OCI-LY7 (cell line): ENCODE measurements around the gene CDKAL1. TPM values are rescaled to one million over a fixed set of nuclear protein-coding genes. Genes with fewer than 3 reads are reported as not detected.

Experiments
- BruUV-seq: library from RNA; stranded (reverse); fragments of 400-500 nt; replicated peaks from 2 replicates; lab custom pipeline; 2021; lab: Mats Ljungman, UMichigan
- CTCF ChIA-PET: fragments of 300-600 bp; sonication (Branson Sonifier 250); formaldehyde crosslinking; loops from one replicate; lab custom pipeline; 2022; ENCODE audit warnings: antibody characterized with exemption; ENCODE audit not compliant: unreplicated experiment; lab: Charles Lee
- POLR2A ChIA-PET: fragments of 300-600 bp; sonication (Branson Sonifier 250); formaldehyde crosslinking; loops from one replicate; lab custom pipeline; 2022; ENCODE audit warnings: antibody characterized with exemption; lab: Charles Lee
- DNase-seq: peaks from one replicate; pipeline ENCODE4 v3.0.0-alpha.2; 2015; ENCODE audit warnings: low spot score
- H2AFZ ChIP-seq: fragments of 200-600 bp; sonication (generic), shearing (Covaris generic); 2 replicates; pipeline ENCODE4 v1.6.1; 2014; ENCODE audit warnings: mild to moderate bottlenecking, antibody characterized with exemption, low read length, moderate library complexity
- H3K27ac ChIP-seq: fragments of 200-600 bp; sonication (generic); 2 replicates; pipeline ENCODE4 v1.5.1; 2014; ENCODE audit warnings: mixed run types, low read depth, mild to moderate bottlenecking, moderate library complexity, low read length, inconsistent platforms; ENCODE audit not compliant: poor library complexity, severe bottlenecking
- H3K36me3 ChIP-seq: fragments of 200-600 bp; sonication (generic); 2 replicates; pipeline ENCODE4 v1.6.1; 2014; ENCODE audit warnings: mild to moderate bottlenecking, antibody characterized with exemption, low read length, moderate library complexity, mixed read lengths; ENCODE audit not compliant: insufficient read depth
- H3K4me1 ChIP-seq: fragments of 200-600 bp; sonication (generic); 2 replicates; pipeline ENCODE4 v1.5.1; 2014; ENCODE audit warnings: mild to moderate bottlenecking, low read length; ENCODE audit not compliant: insufficient read depth, poor library complexity, severe bottlenecking
- H3K4me2 ChIP-seq: fragments of 200-600 bp; sonication (generic); 2 replicates; pipeline ENCODE4 v1.6.1; 2014; ENCODE audit warnings: mild to moderate bottlenecking, low read length
- H3K4me3 ChIP-seq: fragments of 200-600 bp; sonication (generic); 2 replicates; pipeline ENCODE4 v1.5.1; 2014; ENCODE audit warnings: mild to moderate bottlenecking, low read depth, low read length; ENCODE audit not compliant: poor library complexity, severe bottlenecking
- H3K79me2 ChIP-seq: fragments of 200-600 bp; sonication (generic); 2 replicates; pipeline ENCODE4 v1.6.1; 2016; ENCODE audit warnings: low read depth, mild to moderate bottlenecking, low read length, moderate library complexity, mixed read lengths; ENCODE audit not compliant: insufficient read depth
- H3K9me2 ChIP-seq: fragments of 200-600 bp; sonication (generic); 2 replicates; pipeline ENCODE4 v1.6.1; 2016; ENCODE audit warnings: mild to moderate bottlenecking, low read length, mixed read lengths; ENCODE audit not compliant: insufficient read depth
- H3K9me3 ChIP-seq: fragments of 200-600 bp; sonication (generic); 2 replicates; pipeline ENCODE4 v1.6.1; 2014; ENCODE audit warnings: mild to moderate bottlenecking, mixed run types, low read length, mixed read lengths
- H4K20me1 ChIP-seq: fragments of 200-600 bp; sonication (generic); 2 replicates; pipeline ENCODE4 v1.6.1; 2014; ENCODE audit warnings: mild to moderate bottlenecking, antibody characterized with exemption, low read length, moderate library complexity, mixed read lengths; ENCODE audit not compliant: insufficient read depth
- EZH2phosphoT487 ChIP-seq: fragments of 200-600 bp; sonication (generic); IDR thresholded peaks from 2 replicates; pipeline ENCODE4 v1.6.1; 2018; ENCODE audit warnings: low read depth, borderline replicate concordance, mild to moderate bottlenecking, mixed run types, antibody characterized with exemption, low read length, moderate library complexity, mixed read lengths
- intact Hi-C: fragments of 100-400 bp; cut with micrococcal nuclease; formaldehyde crosslinking; loops from one replicate; pipeline ENCODE4 v1.10.0; 2022; ENCODE audit not compliant: unreplicated experiment
- total RNA-seq, 2 experiments: library from RNA; depleted of rRNA in 1 of 2; stranded (reverse); fragments of >200 nt in 1 of 2; shearing (Covaris generic) in 1 of 2; gene quantifications; 2 replicates each; pipeline ENCODE4 v1.2.3, GENCODE V29; 2014 to 2022
- TF ChIP-seq, protein P1 (sequence below): fragments of 200-600 bp; sonication (generic); conservative IDR thresholded peaks from 2 replicates; pipeline ENCODE4 v1.5.1; 2014; ENCODE audit warnings: mild to moderate bottlenecking, antibody characterized with exemption, low read length, moderate library complexity, mixed read lengths

Gene CDKAL1
- total RNA-seq, 2 experiments from 2014 or later: 19.9 to 21.1 TPM

DNA sequence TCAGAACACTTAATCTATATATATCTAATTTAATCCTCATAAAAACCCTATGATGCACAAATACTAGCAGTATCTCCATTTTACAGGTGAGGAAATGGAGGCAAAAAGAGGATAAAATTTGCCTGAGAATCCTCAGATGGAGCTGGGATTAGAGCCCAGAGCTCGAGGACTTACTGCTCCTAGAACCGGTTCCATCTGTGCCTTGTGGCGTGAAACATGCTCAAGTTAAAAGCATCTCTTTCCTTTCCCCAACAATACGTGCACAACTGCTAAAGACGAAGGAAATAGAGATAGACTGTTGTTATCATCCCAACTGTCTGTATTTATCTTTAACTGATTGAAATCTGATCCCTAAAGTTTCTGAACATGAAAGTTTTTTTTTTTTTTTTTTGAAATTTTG lies 691.7 kb downstream of the CDKAL1 start:
- Histone ChIP-seq H3K4me1 (no peaks in the 10 kb centered on the region), H3K9me2 (no peaks in the 10 kb centered on the region), H2AFZ (no peak overlapping the region), H3K79me2 (no peaks in the 10 kb centered on the region), H3K9me3 (no peaks in the 10 kb centered on the region), H3K4me2 (no peak overlapping the region), H3K4me3 (no peak overlapping the region), H3K36me3 (no peaks in the 10 kb centered on the region), H3K27ac (no peak overlapping the region), H4K20me1 (no peaks in the 10 kb centered on the region)
- DNase-seq: no peak
- TF ChIP-seq EZH2phosphoT487: no peak
- TF ChIP-seq, protein P1, sequence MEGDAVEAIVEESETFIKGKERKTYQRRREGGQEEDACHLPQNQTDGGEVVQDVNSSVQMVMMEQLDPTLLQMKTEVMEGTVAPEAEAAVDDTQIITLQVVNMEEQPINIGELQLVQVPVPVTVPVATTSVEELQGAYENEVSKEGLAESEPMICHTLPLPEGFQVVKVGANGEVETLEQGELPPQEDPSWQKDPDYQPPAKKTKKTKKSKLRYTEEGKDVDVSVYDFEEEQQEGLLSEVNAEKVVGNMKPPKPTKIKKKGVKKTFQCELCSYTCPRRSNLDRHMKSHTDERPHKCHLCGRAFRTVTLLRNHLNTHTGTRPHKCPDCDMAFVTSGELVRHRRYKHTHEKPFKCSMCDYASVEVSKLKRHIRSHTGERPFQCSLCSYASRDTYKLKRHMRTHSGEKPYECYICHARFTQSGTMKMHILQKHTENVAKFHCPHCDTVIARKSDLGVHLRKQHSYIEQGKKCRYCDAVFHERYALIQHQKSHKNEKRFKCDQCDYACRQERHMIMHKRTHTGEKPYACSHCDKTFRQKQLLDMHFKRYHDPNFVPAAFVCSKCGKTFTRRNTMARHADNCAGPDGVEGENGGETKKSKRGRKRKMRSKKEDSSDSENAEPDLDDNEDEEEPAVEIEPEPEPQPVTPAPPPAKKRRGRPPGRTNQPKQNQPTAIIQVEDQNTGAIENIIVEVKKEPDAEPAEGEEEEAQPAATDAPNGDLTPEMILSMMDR: no peak
- POLR2A ChIA-PET: interaction anchor here (0.6 to 0.7 kb wide), 4 partner anchors 125 to 1308 kb away, joined by 3 to 4 read pairs (median 4); no protein-coding TSS in a partner anchor
- no TSS peak for BruUV-seq
- intact Hi-C loops: no loop called here
- CTCF ChIA-PET: no interaction called here

DNA sequence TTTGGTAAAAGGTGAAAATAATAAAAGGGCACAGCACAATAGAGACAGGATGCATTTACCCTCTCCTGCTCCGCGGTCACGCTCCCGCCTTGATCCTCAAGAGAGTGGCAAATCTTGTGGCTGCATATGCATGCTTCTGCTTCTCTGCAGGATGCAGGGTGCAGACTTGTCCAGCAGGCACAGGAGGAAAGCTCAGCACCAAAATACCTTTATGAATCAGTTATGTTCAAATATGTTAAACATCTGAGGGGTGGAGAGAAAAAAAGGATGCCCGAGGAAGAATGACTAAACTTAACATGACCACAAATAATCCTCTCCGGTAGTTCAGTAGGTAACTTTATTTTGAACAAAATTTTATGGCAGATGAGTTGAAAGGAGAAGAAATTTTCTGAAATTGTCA lies 693.2 kb downstream of the CDKAL1 start:
- no peak overlapping the region for H3K4me2 ChIP-seq
- CTCF ChIA-PET: no interaction called here

DNA sequence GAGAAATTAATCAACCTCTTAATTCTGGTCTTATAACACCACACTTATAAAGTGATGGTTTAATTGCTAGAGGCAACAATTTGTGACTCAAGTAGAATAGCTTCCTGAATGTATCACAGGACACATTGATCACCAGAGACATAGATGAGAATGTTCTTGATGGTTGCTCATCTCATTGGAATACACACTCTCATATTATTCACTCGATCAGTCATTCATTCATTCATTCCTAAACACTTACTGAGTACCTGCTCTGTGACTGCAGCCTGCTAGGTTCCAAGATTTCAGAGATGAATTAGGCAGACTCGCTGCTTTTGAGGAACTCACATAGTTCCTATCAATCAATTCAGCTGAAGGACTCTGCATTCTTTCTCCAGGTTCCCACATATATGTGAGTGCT lies 694.2 kb downstream of the CDKAL1 start:
- intact Hi-C loops: no loop called here
- H3K4me2 ChIP-seq: no peak overlapping the region
- H3K9me3 ChIP-seq: no peaks in the 10 kb centered on the region
- H3K9me2 ChIP-seq: no peaks in the 10 kb centered on the region
- POLR2A ChIA-PET: no interaction called here
- DNase-seq: no peak
- no peak overlapping the region for H3K27ac ChIP-seq
- no peaks in the 10 kb centered on the region for H3K79me2 ChIP-seq
- CTCF ChIA-PET: no interaction called here
- BruUV-seq: no TSS peak
- no peaks in the 10 kb centered on the region for H4K20me1 ChIP-seq
- H2AFZ ChIP-seq: no peak overlapping the region
- no peaks in the 10 kb centered on the region for H3K4me1 ChIP-seq
- H3K36me3 ChIP-seq: no peaks in the 10 kb centered on the region
- TF ChIP-seq EZH2phosphoT487: no peak
- TF ChIP-seq, protein P1: no peak
- H3K4me3 ChIP-seq: no peak overlapping the region

More for the DNA sequence above, 693.2 kb downstream of the CDKAL1 start:
- H3K9me3 ChIP-seq: no peaks in the 10 kb centered on the region
- no TSS peak for BruUV-seq
- POLR2A ChIA-PET: no interaction called here
- no peak for TF ChIP-seq EZH2phosphoT487
- TF ChIP-seq, protein P1: no peak
- DNase-seq: no peak
- no peak overlapping the region for H3K4me3 ChIP-seq
- H3K36me3 ChIP-seq: no peaks in the 10 kb centered on the region
- no peaks in the 10 kb centered on the region for H4K20me1 ChIP-seq
- H3K9me2 ChIP-seq: no peaks in the 10 kb centered on the region
- no peaks in the 10 kb centered on the region for H3K4me1 ChIP-seq
- no peak overlapping the region for H3K27ac ChIP-seq
- H3K79me2 ChIP-seq: no peaks in the 10 kb centered on the region
- intact Hi-C loops: no loop called here
- no peak overlapping the region for H2AFZ ChIP-seq
